ENCODE measurements around the gene GYG1. TPM values are rescaled to one million over a fixed set of nuclear protein-coding genes. Genes with fewer than 3 reads are reported as not detected.

Gene GYG1
- polyA plus RNA-seq, 1 donor from 2014 or later = 2.4 TPM

DNA sequence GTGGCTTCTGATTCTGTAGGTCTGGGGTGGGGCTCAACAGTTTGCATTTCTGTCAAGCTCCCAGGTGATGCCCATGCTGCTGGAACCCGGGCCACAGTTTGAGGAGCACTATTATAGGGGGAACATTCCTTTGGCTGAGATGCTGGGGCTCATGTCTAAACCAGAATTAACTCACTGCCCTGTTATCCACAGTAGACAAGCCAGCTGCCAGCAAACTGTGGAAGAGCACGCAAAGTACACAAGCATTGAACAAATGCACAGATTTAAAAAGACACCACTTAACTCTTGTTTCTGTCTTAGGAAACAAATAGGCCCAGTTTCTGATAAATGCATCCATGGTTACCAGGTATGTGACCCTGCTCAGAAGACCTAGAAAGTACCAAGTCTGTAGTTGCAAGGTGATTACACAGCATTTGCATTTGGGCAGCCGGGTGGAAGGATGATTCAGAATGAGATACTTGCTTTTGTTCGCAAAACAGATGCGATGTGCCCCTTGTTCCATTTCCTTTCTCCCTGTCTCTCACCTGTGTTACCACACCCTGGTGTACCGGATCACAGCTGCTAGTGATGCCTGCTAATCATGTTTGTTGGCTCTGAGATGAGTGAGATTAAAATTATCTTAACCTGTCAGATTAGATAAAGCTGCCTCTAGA is 12.4 kb downstream of the GYG1 start:
- H4K20me1 ChIP-seq (ENCODE audit: insufficient read depth) = no peaks in the 10 kb centered on the region
- H3F3A ChIP-seq (ENCODE audit: insufficient read depth, low read length, poor library complexity, severe bottlenecking) = no peaks in the 10 kb centered on the region
- H3K9me3 ChIP-seq (ENCODE audit: low read length) = no peaks in the 10 kb centered on the region
- H3K27me3 ChIP-seq (ENCODE audit: insufficient read depth, low read depth, low read length) = no peaks in the 10 kb centered on the region
- H3K36me3 ChIP-seq (ENCODE audit: insufficient read depth, low read length) = no peaks in the 10 kb centered on the region
- H3K79me2 ChIP-seq (replicated peaks; ENCODE audit: insufficient read depth, low read length) = no peaks in the 10 kb centered on the region
- no peak overlapping the region for H3K4me2 ChIP-seq (ENCODE audit: low read length)
- H3K27ac ChIP-seq (ENCODE audit: low read length) = no peak overlapping the region
- H3K4me3 ChIP-seq (ENCODE audit: low read length) = no peak overlapping the region
- no peak overlapping the region for H3K9ac ChIP-seq (ENCODE audit: low read length)
- TF ChIP-seq EP300 (conservative IDR thresholded peaks at IDR 0.05; ENCODE audit: poor library complexity, severe bottlenecking) (no peak), POLR2AphosphoS5 (IDR thresholded peaks at IDR 0.05) (no peak), SMC3 (conservative IDR thresholded peaks at IDR 0.05; ENCODE audit: poor library complexity) (no peak), RAD21 (conservative IDR thresholded peaks at IDR 0.05) (no peak), MXI1 (conservative IDR thresholded peaks at IDR 0.05; ENCODE audit: poor library complexity, severe bottlenecking) (no peak), EZH2 (IDR thresholded peaks at IDR 0.05; ENCODE audit: borderline replicate concordance, insufficient read depth, low read length, poor library complexity, severe bottlenecking) (no peak), TAF1 (IDR thresholded peaks at IDR 0.05; ENCODE audit: low read depth) (no peak)
- TF ChIP-seq, protein P1, sequence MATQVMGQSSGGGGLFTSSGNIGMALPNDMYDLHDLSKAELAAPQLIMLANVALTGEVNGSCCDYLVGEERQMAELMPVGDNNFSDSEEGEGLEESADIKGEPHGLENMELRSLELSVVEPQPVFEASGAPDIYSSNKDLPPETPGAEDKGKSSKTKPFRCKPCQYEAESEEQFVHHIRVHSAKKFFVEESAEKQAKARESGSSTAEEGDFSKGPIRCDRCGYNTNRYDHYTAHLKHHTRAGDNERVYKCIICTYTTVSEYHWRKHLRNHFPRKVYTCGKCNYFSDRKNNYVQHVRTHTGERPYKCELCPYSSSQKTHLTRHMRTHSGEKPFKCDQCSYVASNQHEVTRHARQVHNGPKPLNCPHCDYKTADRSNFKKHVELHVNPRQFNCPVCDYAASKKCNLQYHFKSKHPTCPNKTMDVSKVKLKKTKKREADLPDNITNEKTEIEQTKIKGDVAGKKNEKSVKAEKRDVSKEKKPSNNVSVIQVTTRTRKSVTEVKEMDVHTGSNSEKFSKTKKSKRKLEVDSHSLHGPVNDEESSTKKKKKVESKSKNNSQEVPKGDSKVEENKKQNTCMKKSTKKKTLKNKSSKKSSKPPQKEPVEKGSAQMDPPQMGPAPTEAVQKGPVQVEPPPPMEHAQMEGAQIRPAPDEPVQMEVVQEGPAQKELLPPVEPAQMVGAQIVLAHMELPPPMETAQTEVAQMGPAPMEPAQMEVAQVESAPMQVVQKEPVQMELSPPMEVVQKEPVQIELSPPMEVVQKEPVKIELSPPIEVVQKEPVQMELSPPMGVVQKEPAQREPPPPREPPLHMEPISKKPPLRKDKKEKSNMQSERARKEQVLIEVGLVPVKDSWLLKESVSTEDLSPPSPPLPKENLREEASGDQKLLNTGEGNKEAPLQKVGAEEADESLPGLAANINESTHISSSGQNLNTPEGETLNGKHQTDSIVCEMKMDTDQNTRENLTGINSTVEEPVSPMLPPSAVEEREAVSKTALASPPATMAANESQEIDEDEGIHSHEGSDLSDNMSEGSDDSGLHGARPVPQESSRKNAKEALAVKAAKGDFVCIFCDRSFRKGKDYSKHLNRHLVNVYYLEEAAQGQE (IDR thresholded peaks at IDR 0.05; ENCODE audit: borderline replicate concordance) = no peak
- no peak overlapping the region for H2AFZ ChIP-seq (ENCODE audit: low read depth, low read length)
- no peaks in the 10 kb centered on the region for H3K9me2 ChIP-seq (ENCODE audit: insufficient read depth, low read length)

DNA sequence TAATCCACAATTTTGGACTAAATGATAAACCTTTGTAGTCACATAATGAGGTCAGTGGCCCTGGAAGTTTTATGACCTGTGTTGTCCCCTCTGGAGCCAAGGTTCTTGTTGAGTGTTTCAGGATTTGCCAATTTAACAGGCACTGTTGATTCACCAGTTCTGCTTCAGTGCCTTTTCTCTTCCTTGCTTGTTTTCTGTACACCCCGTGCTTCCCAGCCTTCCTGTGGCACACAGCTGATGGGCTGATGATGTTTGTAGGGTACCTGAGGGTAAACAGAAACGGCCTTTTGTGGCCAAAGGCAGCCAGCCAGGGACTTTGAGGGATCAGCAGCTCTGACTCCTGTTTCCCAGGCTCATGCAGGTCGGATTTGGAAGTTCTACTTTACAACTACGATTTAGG is 13.3 kb downstream of the GYG1 start:
- Histone ChIP-seq H3K36me3 (ENCODE audit: insufficient read depth, low read length) (no peaks in the 10 kb centered on the region), H3K27ac (ENCODE audit: low read length) (no peak overlapping the region), H3K9me3 (ENCODE audit: low read length) (no peaks in the 10 kb centered on the region), H3K79me2 (replicated peaks; ENCODE audit: insufficient read depth, low read length) (no peaks in the 10 kb centered on the region), H3K4me3 (ENCODE audit: low read length) (no peak overlapping the region), H3K27me3 (ENCODE audit: insufficient read depth, low read depth, low read length) (no peaks in the 10 kb centered on the region), H3K9me2 (ENCODE audit: insufficient read depth, low read length) (no peaks in the 10 kb centered on the region), H3K9ac (ENCODE audit: low read length) (no peak overlapping the region), H2AFZ (ENCODE audit: low read depth, low read length) (no peak overlapping the region), H3F3A (ENCODE audit: insufficient read depth, low read length, poor library complexity, severe bottlenecking) (no peaks in the 10 kb centered on the region), H4K20me1 (ENCODE audit: insufficient read depth) (no peaks in the 10 kb centered on the region), H3K4me2 (ENCODE audit: low read length) (no peak overlapping the region)
- TF ChIP-seq MXI1 (conservative IDR thresholded peaks at IDR 0.05; ENCODE audit: poor library complexity, severe bottlenecking) (no peak), RAD21 (conservative IDR thresholded peaks at IDR 0.05) (no peak), EZH2 (IDR thresholded peaks at IDR 0.05; ENCODE audit: borderline replicate concordance, insufficient read depth, low read length, poor library complexity, severe bottlenecking) (no peak), SMC3 (conservative IDR thresholded peaks at IDR 0.05; ENCODE audit: poor library complexity) (no peak), EP300 (conservative IDR thresholded peaks at IDR 0.05; ENCODE audit: poor library complexity, severe bottlenecking) (no peak)
- TF ChIP-seq, protein P1 (IDR thresholded peaks at IDR 0.05; ENCODE audit: borderline replicate concordance) = no peak

Measured in neural cell (in vitro differentiated cells).